GM23338 (cell line): Measurements from ENCODE around the gene CA12. TPM values are rescaled to one million over a fixed set of nuclear protein-coding genes. Genes with fewer than 3 reads are reported as not detected.

Experiments
- ATAC-seq: fragments of 200-7000 bp; cut with Tn5 transposase; 3 replicates; pipeline ENCODE4 v1.9.1; 2020
- DNase-seq: peaks from one replicate; pipeline ENCODE4 v3.0.0-alpha.2; 2015; ENCODE audit warnings: low spot score
- H2AFZ ChIP-seq: fragments of 200-600 bp; sonication (generic); 2 replicates; pipeline ENCODE4 v1.8.0; 2016; ENCODE audit warnings: antibody characterized with exemption, mild to moderate bottlenecking, moderate library complexity
- H3F3A ChIP-seq: fragments of 200-600 bp; sonication (generic); replicated peaks from 2 replicates; pipeline ENCODE4 v1.8.0; 2017; ENCODE audit warnings: antibody characterized with exemption, mixed run types, low read depth
- H3K27ac ChIP-seq: fragments of 200-600 bp; sonication (generic); 2 replicates; pipeline ENCODE4 v1.6.1; 2016; ENCODE audit warnings: low read depth
- H3K27me3 ChIP-seq: fragments of 200-600 bp; sonication (generic); 2 replicates; pipeline ENCODE4 v1.8.0; 2016; ENCODE audit warnings: mild to moderate bottlenecking, mixed run types, moderate library complexity; ENCODE audit not compliant: insufficient read depth
- H3K36me3 ChIP-seq: fragments of 200-600 bp; sonication (generic); 2 replicates; pipeline ENCODE4 v1.8.0; 2016; ENCODE audit warnings: mild to moderate bottlenecking; ENCODE audit not compliant: insufficient read depth
- H3K4me1 ChIP-seq: fragments of 200-600 bp; sonication (generic); 2 replicates; pipeline ENCODE4 v1.8.0; 2016; ENCODE audit warnings: mild to moderate bottlenecking, moderate library complexity; ENCODE audit not compliant: insufficient read depth
- H3K4me2 ChIP-seq: fragments of 200-600 bp; sonication (generic); 2 replicates; pipeline ENCODE4 v1.7.1; 2017; ENCODE audit warnings: mixed run types
- H3K4me3 ChIP-seq: fragments of 200-600 bp; sonication (generic); 2 replicates; pipeline ENCODE4 v1.6.1; 2016; ENCODE audit warnings: mixed run types
- H3K79me2 ChIP-seq: fragments of 200-600 bp; sonication (generic); replicated peaks from 2 replicates; pipeline ENCODE4 v1.8.0; 2017; ENCODE audit warnings: mild to moderate bottlenecking; ENCODE audit not compliant: insufficient read depth
- H3K9me2 ChIP-seq: fragments of 200-600 bp; sonication (generic); 2 replicates; pipeline ENCODE4 v1.8.0; 2017; ENCODE audit not compliant: insufficient read depth
- H4K20me1 ChIP-seq: fragments of 200-600 bp; sonication (generic); replicated peaks from 2 replicates; pipeline ENCODE4 v1.8.0; 2017; ENCODE audit warnings: mild to moderate bottlenecking; ENCODE audit not compliant: insufficient read depth
- H3K27ac Mint-ChIP-seq: 2 replicates; pipeline ENCODE4 v1.8.0; 2020; ENCODE audit warnings: inconsistent platforms, mild to moderate bottlenecking, moderate library complexity, mixed read lengths
- H3K27me3 Mint-ChIP-seq: 3 replicates; pipeline ENCODE4 v1.8.0; 2022; ENCODE audit warnings: low read depth, mild to moderate bottlenecking, moderate library complexity, mixed read lengths, inconsistent platforms; ENCODE audit not compliant: insufficient read depth, poor library complexity
- H3K36me3 Mint-ChIP-seq: 3 replicates; pipeline ENCODE4 v1.8.0; 2021; ENCODE audit warnings: low read depth, mild to moderate bottlenecking, inconsistent platforms, moderate library complexity, mixed read lengths
- H3K4me1 Mint-ChIP-seq: 3 replicates; pipeline ENCODE4 v1.8.0; 2020; ENCODE audit warnings: mild to moderate bottlenecking, inconsistent platforms, mixed read lengths
- H3K4me3 Mint-ChIP-seq: 3 replicates; pipeline ENCODE4 v1.8.0; 2021; ENCODE audit warnings: moderate library complexity, mild to moderate bottlenecking, inconsistent platforms, mixed read lengths
- H3K9me3 Mint-ChIP-seq: 3 replicates; pipeline ENCODE4 v1.8.0; 2020; ENCODE audit warnings: moderate library complexity, mild to moderate bottlenecking, inconsistent platforms, mixed read lengths
- CREB1 ChIP-seq: fragments of 250-450 bp; sonication (Bioruptor Pico); IDR thresholded peaks from 2 replicates; pipeline ENCODE4 v1.5.0; 2020; ENCODE audit warnings: low read depth, mild to moderate bottlenecking, moderate library complexity
- EZH2 ChIP-seq: fragments of 200-600 bp; sonication (generic); IDR thresholded peaks from one replicate; pipeline ENCODE4 v1.8.0; 2017; ENCODE audit warnings: antibody characterized with exemption, mild to moderate bottlenecking, low read depth; ENCODE audit not compliant: unreplicated experiment
- JUNB ChIP-seq: IDR thresholded peaks from one replicate; pipeline ENCODE4 v1.6.1; 2016; ENCODE audit warnings: antibody characterized with exemption; ENCODE audit not compliant: unreplicated experiment
- NANOG ChIP-seq: IDR thresholded peaks from 2 replicates; pipeline ENCODE4 v1.6.1; 2016; ENCODE audit warnings: antibody characterized with exemption, borderline replicate concordance
- POLR2AphosphoS5 ChIP-seq: IDR thresholded peaks from 2 replicates; pipeline ENCODE4 v1.6.1; 2016; ENCODE audit warnings: antibody characterized with exemption, low read depth
- ZNF331 ChIP-seq: fragments of 250-450 bp; sonication (Bioruptor Pico); IDR thresholded peaks from 2 replicates; pipeline ENCODE4 v1.5.0; 2020; ENCODE audit warnings: low read depth, mild to moderate bottlenecking, moderate library complexity
- polyA plus RNA-seq: library from polyadenylated mRNA; unstranded; fragments of >200 nt; fragmentation: Nextera tagmentation; extraction: Ambion mirVana; gene quantifications from 2 replicates; pipeline ENCODE4 v1.2.1, GENCODE V29; 2016
- total RNA-seq: library from RNA; depleted of rRNA; stranded (reverse); fragments of >200 nt; shearing (Covaris generic); gene quantifications from 2 replicates; pipeline ENCODE4 v1.2.3, GENCODE V29; 2014
- TF ChIP-seq, protein P1 (sequence below): fragments of 250-450 bp; sonication (Bioruptor Pico); IDR thresholded peaks from 2 replicates; pipeline ENCODE4 v1.5.0; 2020; ENCODE audit warnings: mild to moderate bottlenecking, moderate library complexity
- TF ChIP-seq, protein P2 (sequence below): IDR thresholded peaks from one replicate; pipeline ENCODE4 v1.6.1; 2018; ENCODE audit warnings: antibody characterized with exemption; ENCODE audit not compliant: unreplicated experiment
- TF ChIP-seq, protein P3 (sequence below): IDR thresholded peaks from 2 replicates; pipeline ENCODE4 v1.6.1; 2016; ENCODE audit warnings: antibody characterized with exemption

The CA12 gene
- total and polyA plus RNA-seq, 2 experiments from 2014 or later: 2.9 to 5.2 TPM

DNA sequence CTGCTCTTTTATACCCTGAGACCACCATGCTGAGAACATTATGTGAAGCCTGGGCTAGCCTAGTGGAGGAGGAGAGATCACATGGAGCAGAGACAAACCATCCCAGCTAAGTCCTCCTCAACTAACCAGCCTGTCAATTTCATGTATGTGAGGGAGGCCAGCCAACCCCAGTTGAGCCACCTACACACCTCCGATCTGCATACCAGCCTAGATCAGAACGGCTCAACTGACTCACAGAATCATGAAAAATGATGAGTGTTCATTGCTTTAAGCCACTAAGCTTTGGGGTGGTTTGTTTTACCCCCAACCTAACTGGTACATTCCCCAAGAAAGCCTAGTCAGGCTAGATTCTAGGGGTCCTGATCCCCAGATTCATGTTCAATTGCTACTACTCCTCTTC lies 19.4 kb upstream of the CA12 start:
- peaks cover 15% of the 10 kb centered on the region for H3K27me3 Mint-ChIP-seq

DNA sequence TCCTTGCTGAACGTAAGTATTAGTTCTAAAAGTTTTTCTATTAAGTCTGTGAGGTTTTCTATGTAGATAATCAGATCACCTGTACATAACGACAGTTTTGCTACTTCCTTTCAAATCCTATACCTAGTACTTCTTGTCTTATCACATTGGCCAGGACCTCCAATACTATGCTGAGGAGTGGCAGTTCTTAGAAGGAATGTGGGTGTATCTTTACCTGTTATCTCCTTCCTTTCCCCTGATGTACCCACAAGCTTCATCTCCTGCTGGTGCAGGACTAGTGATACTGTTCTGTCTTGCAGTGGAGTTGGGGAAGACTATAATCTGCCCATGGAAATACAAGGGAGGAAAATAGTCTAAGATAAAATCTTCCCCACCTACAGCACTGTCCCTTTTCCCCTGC lies 16.8 kb upstream of the CA12 start:
- Histone ChIP-seq H2AFZ (no peak overlapping the region), H3K4me3 (no peak overlapping the region), H3K4me2 (no peak overlapping the region), H3K9me2 (no peaks in the 10 kb centered on the region), H3K36me3 (no peaks in the 10 kb centered on the region), H3K4me1 (peaks cover 8% of the 10 kb centered on the region), H3K79me2 (no peaks in the 10 kb centered on the region), H3K27me3 (peaks cover 39% of the 10 kb centered on the region), H3K27ac (no peak overlapping the region), H4K20me1 (no peaks in the 10 kb centered on the region), H3F3A (no peaks in the 10 kb centered on the region)
- H3K27me3 Mint-ChIP-seq: peaks cover 19% of the 10 kb centered on the region
- no peak overlapping the region for H3K27ac Mint-ChIP-seq
- H3K4me3 Mint-ChIP-seq: no peak overlapping the region
- TF ChIP-seq, protein P1, sequence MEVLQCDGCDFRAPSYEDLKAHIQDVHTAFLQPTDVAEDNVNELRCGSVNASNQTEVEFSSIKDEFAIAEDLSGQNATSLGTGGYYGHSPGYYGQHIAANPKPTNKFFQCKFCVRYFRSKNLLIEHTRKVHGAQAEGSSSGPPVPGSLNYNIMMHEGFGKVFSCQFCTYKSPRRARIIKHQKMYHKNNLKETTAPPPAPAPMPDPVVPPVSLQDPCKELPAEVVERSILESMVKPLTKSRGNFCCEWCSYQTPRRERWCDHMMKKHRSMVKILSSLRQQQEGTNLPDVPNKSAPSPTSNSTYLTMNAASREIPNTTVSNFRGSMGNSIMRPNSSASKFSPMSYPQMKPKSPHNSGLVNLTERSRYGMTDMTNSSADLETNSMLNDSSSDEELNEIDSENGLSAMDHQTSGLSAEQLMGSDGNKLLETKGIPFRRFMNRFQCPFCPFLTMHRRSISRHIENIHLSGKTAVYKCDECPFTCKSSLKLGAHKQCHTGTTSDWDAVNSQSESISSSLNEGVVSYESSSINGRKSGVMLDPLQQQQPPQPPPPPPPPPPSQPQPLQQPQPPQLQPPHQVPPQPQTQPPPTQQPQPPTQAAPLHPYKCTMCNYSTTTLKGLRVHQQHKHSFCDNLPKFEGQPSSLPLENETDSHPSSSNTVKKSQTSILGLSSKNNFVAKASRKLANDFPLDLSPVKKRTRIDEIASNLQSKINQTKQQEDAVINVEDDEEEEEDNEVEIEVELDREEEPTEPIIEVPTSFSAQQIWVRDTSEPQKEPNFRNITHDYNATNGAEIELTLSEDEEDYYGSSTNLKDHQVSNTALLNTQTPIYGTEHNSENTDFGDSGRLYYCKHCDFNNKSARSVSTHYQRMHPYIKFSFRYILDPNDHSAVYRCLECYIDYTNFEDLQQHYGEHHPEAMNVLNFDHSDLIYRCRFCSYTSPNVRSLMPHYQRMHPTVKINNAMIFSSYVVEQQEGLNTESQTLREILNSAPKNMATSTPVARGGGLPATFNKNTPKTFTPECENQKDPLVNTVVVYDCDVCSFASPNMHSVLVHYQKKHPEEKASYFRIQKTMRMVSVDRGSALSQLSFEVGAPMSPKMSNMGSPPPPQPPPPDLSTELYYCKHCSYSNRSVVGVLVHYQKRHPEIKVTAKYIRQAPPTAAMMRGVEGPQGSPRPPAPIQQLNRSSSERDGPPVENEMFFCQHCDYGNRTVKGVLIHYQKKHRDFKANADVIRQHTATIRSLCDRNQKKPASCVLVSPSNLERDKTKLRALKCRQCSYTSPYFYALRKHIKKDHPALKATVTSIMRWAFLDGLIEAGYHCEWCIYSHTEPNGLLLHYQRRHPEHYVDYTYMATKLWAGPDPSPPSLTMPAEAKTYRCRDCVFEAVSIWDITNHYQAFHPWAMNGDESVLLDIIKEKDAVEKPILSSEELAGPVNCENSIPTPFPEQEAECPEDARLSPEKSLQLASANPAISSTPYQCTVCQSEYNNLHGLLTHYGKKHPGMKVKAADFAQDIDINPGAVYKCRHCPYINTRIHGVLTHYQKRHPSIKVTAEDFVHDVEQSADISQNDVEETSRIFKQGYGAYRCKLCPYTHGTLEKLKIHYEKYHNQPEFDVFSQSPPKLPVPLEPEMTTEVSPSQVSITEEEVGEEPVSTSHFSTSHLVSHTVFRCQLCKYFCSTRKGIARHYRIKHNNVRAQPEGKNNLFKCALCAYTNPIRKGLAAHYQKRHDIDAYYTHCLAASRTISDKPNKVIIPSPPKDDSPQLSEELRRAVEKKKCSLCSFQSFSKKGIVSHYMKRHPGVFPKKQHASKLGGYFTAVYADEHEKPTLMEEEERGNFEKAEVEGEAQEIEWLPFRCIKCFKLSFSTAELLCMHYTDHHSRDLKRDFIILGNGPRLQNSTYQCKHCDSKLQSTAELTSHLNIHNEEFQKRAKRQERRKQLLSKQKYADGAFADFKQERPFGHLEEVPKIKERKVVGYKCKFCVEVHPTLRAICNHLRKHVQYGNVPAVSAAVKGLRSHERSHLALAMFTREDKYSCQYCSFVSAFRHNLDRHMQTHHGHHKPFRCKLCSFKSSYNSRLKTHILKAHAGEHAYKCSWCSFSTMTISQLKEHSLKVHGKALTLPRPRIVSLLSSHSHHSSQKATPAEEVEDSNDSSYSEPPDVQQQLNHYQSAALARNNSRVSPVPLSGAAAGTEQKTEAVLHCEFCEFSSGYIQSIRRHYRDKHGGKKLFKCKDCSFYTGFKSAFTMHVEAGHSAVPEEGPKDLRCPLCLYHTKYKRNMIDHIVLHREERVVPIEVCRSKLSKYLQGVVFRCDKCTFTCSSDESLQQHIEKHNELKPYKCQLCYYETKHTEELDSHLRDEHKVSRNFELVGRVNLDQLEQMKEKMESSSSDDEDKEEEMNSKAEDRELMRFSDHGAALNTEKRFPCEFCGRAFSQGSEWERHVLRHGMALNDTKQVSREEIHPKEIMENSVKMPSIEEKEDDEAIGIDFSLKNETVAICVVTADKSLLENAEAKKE (CRISPR knock-in tag): no peak
- ATAC-seq (no peak), DNase-seq (no peak)
- H3K36me3 Mint-ChIP-seq: no peaks in the 10 kb centered on the region
- no peaks in the 10 kb centered on the region for H3K9me3 Mint-ChIP-seq
- peaks cover 20% of the 10 kb centered on the region for H3K4me1 Mint-ChIP-seq

More for the DNA sequence above, 19.4 kb upstream of the CA12 start:
- Histone ChIP-seq H3K9me2 (no peaks in the 10 kb centered on the region), H3K27ac (no peak overlapping the region), H4K20me1 (no peaks in the 10 kb centered on the region), H3F3A (no peaks in the 10 kb centered on the region), H3K79me2 (no peaks in the 10 kb centered on the region), H3K4me3 (no peak overlapping the region), H3K36me3 (no peaks in the 10 kb centered on the region), H3K27me3 (peaks cover 20% of the 10 kb centered on the region), H2AFZ (no peak overlapping the region), H3K4me2 (no peak overlapping the region), H3K4me1 (peaks cover 7% of the 10 kb centered on the region; the same call in 1 of the 2 replicates)
- Mint-ChIP-seq H3K4me3 (no peak overlapping the region), H3K9me3 (no peaks in the 10 kb centered on the region), H3K4me1 (peaks cover 17% of the 10 kb centered on the region), H3K36me3 (no peaks in the 10 kb centered on the region), H3K27ac (no peak overlapping the region)
- DNase-seq (no peak), ATAC-seq (no peak)
- no peak for TF ChIP-seq ZNF331
- TF ChIP-seq CREB1 (CRISPR knock-in tag): no peak
- TF ChIP-seq, protein P2, sequence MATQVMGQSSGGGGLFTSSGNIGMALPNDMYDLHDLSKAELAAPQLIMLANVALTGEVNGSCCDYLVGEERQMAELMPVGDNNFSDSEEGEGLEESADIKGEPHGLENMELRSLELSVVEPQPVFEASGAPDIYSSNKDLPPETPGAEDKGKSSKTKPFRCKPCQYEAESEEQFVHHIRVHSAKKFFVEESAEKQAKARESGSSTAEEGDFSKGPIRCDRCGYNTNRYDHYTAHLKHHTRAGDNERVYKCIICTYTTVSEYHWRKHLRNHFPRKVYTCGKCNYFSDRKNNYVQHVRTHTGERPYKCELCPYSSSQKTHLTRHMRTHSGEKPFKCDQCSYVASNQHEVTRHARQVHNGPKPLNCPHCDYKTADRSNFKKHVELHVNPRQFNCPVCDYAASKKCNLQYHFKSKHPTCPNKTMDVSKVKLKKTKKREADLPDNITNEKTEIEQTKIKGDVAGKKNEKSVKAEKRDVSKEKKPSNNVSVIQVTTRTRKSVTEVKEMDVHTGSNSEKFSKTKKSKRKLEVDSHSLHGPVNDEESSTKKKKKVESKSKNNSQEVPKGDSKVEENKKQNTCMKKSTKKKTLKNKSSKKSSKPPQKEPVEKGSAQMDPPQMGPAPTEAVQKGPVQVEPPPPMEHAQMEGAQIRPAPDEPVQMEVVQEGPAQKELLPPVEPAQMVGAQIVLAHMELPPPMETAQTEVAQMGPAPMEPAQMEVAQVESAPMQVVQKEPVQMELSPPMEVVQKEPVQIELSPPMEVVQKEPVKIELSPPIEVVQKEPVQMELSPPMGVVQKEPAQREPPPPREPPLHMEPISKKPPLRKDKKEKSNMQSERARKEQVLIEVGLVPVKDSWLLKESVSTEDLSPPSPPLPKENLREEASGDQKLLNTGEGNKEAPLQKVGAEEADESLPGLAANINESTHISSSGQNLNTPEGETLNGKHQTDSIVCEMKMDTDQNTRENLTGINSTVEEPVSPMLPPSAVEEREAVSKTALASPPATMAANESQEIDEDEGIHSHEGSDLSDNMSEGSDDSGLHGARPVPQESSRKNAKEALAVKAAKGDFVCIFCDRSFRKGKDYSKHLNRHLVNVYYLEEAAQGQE: no peak
- TF ChIP-seq EZH2: no peak
- TF ChIP-seq, protein P3, sequence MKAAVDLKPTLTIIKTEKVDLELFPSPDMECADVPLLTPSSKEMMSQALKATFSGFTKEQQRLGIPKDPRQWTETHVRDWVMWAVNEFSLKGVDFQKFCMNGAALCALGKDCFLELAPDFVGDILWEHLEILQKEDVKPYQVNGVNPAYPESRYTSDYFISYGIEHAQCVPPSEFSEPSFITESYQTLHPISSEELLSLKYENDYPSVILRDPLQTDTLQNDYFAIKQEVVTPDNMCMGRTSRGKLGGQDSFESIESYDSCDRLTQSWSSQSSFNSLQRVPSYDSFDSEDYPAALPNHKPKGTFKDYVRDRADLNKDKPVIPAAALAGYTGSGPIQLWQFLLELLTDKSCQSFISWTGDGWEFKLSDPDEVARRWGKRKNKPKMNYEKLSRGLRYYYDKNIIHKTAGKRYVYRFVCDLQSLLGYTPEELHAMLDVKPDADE: no peak
- TF ChIP-seq JUNB: no peak
- TF ChIP-seq NANOG: no peak
- no peak for TF ChIP-seq POLR2AphosphoS5
